CD4-positive, alpha-beta T cell treated with Interferon gamma for 1 hour (primary cell): Measurements from ENCODE around the gene SNX19.

Experiments
- DNase-seq: peaks from one replicate; pipeline ENCODE4 v3.0.0-alpha.2; 2020

The SNX19 gene

DNA sequence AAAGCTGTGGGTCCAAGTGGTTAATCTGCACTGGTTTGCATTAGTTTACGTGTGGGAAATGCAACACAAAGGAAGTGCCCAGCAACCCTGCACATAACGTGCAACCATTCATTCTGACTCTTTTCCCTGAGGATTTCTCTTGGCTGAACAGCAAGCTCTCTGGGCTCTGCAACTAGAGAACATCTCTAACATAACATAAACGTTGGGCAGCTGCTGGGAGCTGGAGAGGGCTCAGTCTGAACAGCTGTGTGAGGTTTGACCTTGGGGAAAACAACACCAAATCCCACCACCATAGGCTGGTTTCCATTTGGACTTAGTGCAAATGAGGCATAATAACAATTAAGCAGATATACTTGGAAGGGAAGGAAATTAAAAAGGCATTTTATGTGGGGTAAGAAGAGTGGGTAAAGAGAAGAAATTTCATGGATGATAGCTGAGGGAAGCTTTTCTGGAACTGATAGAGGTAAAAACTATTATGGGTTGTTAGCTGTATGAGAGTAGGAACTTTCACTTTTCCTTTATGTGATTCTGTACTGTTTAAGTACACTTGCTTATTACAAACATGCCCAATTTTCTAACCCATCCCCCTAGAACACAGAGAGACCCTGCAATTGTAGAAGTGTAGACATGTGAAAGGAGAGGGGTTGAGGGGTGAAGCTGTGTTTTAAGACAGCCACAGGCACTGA, 76.2 kb downstream of the SNX19 start:
- no peak for DNase-seq

DNA sequence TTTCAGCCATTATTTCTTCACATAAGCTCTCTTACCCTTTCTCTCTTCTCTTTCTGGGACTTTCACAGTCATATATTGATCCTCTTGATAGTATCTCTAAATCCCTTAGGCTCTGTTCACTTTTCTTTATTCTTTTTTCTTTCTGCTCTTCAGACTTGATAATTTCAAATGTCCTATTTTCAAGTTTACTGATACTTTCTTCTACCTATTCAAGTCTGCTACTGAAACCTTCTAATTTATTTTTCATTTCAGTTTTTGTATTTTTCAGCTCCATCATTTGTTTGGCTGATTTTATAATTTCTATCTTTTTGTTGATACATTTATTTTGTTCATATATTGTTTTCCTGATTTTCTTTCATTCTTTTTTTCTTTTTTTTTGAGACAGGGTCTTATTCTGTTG, 79.1 kb downstream of the SNX19 start:
- DNase-seq = no peak

GRCh38 chr11:130834886-130835285, 81.4 kb downstream of the SNX19 start:
- DNase-seq = no peak

DNA sequence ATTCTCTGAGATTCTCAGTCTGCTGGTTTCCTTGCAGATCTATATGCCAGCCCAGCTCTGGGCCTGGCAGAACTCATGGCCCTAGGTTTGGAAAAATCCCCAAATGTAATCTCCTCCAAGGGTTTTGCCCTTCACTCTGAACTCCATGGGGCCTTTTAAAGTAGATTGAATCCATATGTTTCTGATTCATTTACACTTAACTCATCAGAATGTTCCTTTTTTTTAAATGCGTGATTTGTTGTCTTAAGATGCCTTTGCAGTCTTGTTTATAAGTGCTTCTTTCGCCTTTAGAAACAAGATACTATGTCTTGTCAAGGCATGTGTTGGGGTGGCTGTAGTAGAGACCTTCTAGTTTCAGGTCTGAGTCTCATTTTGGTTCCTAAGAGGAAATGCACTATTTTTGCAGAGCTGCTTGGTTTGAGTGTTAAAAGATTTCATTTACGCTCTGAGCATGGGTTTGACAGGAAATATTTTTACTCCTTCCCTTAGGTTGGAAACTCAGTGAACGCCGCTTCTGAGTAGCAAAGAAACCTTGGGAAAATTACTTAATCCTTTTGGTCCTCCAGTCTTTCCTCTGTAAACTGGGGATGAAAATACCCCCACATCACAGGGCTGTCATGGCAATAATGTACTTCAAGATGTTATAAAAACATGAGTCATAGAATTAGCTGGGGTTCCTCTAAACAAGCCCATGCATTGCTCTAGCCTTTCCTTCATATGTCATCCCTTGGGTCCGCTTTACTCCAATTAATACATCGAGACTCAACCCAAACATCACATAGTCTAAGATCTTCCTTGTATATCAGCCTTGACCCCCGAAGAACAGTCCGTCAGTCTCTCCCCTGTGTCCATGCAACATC, 83.5 kb downstream of the SNX19 start:
- DNase-seq = no peak

DNA sequence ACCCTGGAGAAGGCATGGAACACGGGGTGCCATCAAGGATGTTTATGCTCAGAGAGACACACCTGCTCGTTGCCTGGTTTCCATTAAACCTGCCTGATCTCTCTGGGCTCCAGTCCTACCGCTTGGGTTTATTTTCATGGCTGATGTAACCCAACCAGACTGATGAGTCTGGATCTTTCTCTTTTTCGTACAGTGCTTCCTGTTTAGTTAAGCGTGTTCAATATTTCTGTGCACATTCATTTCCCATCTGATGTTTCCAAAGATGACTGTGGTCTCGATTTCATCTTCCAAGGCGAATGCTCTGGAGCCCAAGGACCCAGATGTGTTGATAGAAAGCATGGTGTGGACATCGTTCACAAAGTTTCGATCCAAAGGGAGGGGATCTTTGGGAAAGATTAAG, 84.3 kb downstream of the SNX19 start:
- DNase-seq = no peak

GRCh38 chr11:130831506-130831905, 84.8 kb downstream of the SNX19 start:
- no peak for DNase-seq

DNA sequence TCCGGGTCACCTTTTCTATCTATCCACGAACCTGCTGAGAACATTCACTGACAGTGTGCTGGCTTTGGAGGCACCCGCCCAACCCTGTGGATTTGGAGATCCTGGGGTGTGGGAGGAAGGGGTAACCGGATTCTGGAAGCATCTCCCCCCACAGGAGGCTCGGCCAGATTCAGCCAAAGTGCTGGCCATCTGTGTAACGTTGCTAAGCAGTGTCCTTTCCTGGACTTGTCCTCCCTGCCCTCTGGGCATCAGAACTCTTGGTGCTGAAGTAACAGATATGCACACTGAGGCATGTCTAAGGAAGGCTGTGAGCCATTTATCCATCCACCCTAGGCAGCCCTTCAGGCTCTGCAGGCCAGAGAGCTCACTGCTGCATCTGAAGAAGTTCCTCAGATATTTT, 85.7 kb downstream of the SNX19 start:
- DNase-seq = no peak

GRCh38 chr11:130829920-130830511, 86.3 kb downstream of the SNX19 start:
- DNase-seq = no peak

DNA sequence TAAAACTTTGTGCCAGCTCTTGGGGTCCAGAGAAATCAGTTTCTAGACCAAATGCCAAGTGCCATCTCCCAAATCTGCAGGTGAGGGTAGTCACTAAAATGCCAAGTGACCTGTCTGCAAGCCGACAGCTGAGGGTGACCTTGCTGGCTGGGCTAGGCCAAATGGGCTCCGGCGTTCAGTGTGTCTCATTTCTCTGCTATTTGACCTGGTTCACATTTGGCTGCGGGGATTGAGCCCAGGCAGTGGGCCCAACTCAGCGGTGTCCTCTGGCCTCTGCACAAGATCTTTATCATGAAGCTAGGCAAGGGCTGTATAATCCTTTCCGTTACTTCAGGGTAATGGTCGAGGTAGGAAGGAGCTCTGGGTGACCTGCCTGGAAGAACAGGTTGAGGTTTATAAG, 87.5 kb downstream of the SNX19 start:
- DNase-seq = no peak

GRCh38 chr11:130827451-130828377, 88.6 kb downstream of the SNX19 start:
- DNase-seq = no peak

DNA sequence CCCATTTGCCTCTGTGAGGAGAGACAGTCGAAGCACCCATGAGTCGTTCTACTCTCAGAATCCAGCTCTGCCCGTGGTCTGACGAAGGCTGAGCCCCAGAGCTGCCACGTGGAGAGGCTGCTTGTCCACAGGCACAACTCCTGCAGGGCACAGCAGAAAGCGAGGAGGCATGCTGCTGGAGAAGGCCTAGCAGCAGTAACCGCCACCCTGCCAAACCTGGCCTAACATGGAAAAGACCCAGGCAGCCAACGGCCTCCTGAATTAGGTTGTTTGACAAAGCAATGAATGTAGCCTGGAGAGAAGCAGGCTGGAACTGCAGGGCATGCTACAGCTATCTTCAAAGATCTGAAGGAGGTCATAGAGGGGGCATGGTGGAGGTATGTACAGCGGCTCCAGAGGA, 89.7 kb downstream of the SNX19 start:
- DNase-seq = no peak

DNA sequence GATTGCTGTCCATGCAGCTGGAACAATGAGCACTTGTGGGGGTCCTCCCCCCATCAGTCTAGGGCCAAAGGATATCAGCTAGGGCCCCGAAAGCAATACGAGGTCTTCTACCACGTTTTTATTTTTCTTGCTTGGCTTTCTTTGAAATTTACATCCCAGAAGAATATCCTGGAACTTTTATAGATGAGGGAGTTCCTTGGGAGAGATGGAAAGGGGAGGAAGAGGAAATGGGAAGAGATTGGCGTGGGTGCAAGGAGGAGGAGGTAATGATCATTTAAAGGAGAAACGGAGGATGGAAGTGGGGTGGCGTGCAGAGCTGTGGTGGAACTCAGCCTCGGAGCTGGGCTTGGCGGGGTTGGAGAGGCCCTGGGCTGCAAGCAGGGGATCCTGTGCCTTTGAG, 90.3 kb downstream of the SNX19 start:
- no peak for DNase-seq

DNA sequence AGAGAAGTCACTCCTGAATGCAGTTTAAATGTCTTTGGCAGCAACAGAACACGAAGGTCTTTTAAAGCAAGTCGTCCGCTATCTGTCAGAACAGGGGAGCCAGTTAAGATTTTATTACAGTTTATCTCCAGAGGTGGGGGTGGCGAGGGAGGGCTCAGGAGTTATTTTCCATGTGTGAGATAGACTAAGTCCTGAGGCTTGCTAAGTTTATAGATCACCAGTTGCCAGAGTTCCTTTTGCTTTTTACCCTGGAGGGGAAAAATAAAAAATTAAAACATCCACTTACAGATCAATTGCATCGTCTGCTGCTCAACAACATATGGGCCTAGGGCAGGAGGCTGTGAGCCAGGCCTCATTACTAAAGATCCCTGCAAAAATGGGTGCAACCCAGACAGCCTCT, 90.7 kb downstream of the SNX19 start:
- DNase-seq = no peak
